Left ventricle myocardium inferior (tissue), 1 donor: ENCODE data around the gene HNRNPR. TPM values are rescaled to one million over a fixed set of nuclear protein-coding genes. Genes with fewer than 3 reads are reported as not detected.
"Not testable (repeated sequence)": the region's sequence is repeated elsewhere in the genome, so short reads cannot be mapped to it uniquely, and the experiment has no call there.

ENCODE experiments used
- DNase-seq: peaks from one replicate; pipeline ENCODE4 v3.0.0-alpha.2; 2020
- H3K27ac ChIP-seq: fragments of 200-600 bp; replicated peaks from 2 replicates; pipeline ENCODE4 v1.8.0; 2021
- H3K27me3 ChIP-seq: fragments of 200-600 bp; 2 replicates; pipeline ENCODE4 v1.8.0; 2021; ENCODE audit warnings: low read depth
- H3K36me3 ChIP-seq: fragments of 200-600 bp; 2 replicates; pipeline ENCODE4 v1.8.0; 2021
- H3K4me1 ChIP-seq: fragments of 200-600 bp; 2 replicates; pipeline ENCODE4 v1.8.0; 2021
- H3K4me3 ChIP-seq: fragments of 200-600 bp; 2 replicates; pipeline ENCODE4 v1.8.0; 2021; ENCODE audit warnings: mild to moderate bottlenecking, moderate library complexity
- H3K9me3 ChIP-seq: fragments of 200-600 bp; replicated peaks from 2 replicates; pipeline ENCODE4 v1.8.0; 2021
- CTCF ChIP-seq: fragments of 200-600 bp; IDR thresholded peaks from 2 replicates; pipeline ENCODE4 v1.8.0; 2021; ENCODE audit warnings: antibody characterized with exemption, mild to moderate bottlenecking, borderline replicate concordance
- intact Hi-C: fragments of 100-400 bp; cut with micrococcal nuclease; formaldehyde crosslinking; loops from one replicate; pipeline ENCODE4 v1.11.0; 2022
- total RNA-seq: library from RNA; stranded (reverse); fragmentation: NEBNext Ultra II Directional; extraction: Animal tissue kit (Norgen Biotek cat#: 25700); gene quantifications from one replicate; pipeline ENCODE4 v1.2.1, GENCODE V29; 2021
- donor health status: DM: no; HTN: yes; CAD: no; lungs with severe emphysema.

HNRNPR gene
- total RNA-seq, 1 donor from 2014 or later: 54.6 TPM

DNA sequence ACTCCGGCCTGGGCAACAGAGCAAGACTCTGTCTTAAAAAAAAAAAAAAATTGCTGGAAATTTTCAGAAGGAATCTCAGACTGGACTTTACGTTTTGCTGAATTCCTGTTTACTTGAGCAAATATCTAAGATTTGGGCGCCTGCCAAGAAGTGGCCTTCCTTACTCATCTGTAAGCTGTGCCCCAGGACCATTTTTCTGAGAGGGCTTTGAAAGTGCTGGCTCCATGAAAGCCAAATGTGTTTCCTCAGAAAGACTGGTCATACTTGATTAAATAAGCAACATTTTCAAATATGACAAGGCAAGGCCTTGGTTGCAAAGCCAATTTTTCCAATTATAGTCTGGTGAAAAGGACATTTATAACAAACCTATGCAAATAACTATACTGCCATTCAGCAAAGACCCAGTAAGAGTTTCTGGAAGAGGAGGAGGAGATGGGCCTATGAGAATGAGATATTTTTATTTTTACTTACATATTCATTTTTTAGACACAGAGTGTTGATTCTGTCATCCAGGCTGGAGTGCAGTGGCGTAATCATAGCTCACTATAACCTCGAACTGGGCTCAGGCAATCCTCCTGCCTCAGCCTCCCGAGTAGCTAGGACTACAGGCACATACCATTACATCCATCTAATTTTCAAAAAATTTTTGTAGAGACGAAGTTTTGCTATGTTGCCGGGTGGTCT lies 70.5 kb downstream of the HNRNPR start:
- H3K4me3 ChIP-seq: no peak overlapping the region
- no peak overlapping the region for H3K27ac ChIP-seq
- intact Hi-C loops: no loop called here
- no peaks in the 10 kb centered on the region for H3K36me3 ChIP-seq
- no peaks in the 10 kb centered on the region for H3K9me3 ChIP-seq
- H3K4me1 ChIP-seq: no peaks in the 10 kb centered on the region
- no peak for TF ChIP-seq CTCF
- peaks cover 29% of the 10 kb centered on the region for H3K27me3 ChIP-seq
- no peak for DNase-seq

GRCh38 chr1:23263380-23263887 lies 80.7 kb downstream of the HNRNPR start:
- intact Hi-C loops: no loop called here
- no peaks in the 10 kb centered on the region for H3K9me3 ChIP-seq
- H3K27me3 ChIP-seq: no peaks in the 10 kb centered on the region
- DNase-seq: no peak
- no peak for TF ChIP-seq CTCF
- H3K4me1 ChIP-seq: no peaks in the 10 kb centered on the region
- H3K36me3 ChIP-seq: no peaks in the 10 kb centered on the region
- no peak overlapping the region for H3K27ac ChIP-seq
- H3K4me3 ChIP-seq: no peak overlapping the region

- DNase-seq, H3K4me1 ChIP-seq, H3K27ac ChIP-seq, H3K9me3 ChIP-seq, H3K27me3 ChIP-seq, intact Hi-C loops, H3K36me3 ChIP-seq, H3K4me3 ChIP-seq: not testable (repeated sequence)
Observed at GRCh38 chr1:23258082-23258481, 86.0 kb downstream of the HNRNPR start.

DNA sequence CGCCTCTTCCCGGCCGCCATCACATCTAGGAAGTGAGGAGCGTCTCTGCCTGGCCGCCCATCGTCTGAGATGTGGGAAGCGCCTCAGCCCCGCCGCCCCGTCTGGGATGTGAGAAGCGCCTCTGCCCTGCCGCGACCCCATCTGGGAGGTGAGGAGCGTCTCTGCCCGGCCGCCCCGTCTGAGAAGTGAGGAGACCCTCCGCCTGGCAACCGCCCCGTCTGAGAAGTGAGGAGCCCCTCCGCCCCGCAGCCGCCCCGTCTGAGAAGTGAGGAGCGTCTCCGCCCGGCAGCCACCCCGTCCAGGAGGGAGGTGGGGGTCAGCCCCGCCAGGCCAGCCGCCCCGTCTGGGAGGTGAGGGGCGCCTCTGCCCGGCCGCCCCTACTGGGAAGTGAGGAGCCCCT lies 86.7 kb downstream of the HNRNPR start:
- H3K27me3 ChIP-seq, DNase-seq, H3K4me1 ChIP-seq, H3K36me3 ChIP-seq, H3K4me3 ChIP-seq, H3K27ac ChIP-seq, intact Hi-C loops, H3K9me3 ChIP-seq: not testable (repeated sequence)

Other genes starting within 250 kb of the HNRNPR start
- 29.9 TPM for gene LUZP1, start 175.4 kb downstream of the HNRNPR start, total RNA-seq
- 0.08 TPM for gene HTR1D, start 126.8 kb downstream of the HNRNPR start, total RNA-seq
- gene ZNF436, start 25.6 kb upstream of the HNRNPR start, total RNA-seq: 11.8 TPM
- 78.6 TPM for gene TCEA3, start 80.5 kb upstream of the HNRNPR start, total RNA-seq
- gene ASAP3, start 139.9 kb upstream of the HNRNPR start, total RNA-seq: 44.4 TPM
- 0.16 TPM for gene E2F2, start 186.9 kb upstream of the HNRNPR start, total RNA-seq
- 75.2 TPM for gene ID3, start 215.2 kb upstream of the HNRNPR start, total RNA-seq